Transverse colon (tissue), 4 donors: ENCODE results near the gene PPP1R9A. TPM values are rescaled to one million over a fixed set of nuclear protein-coding genes. Genes with fewer than 3 reads are reported as not detected.

Experiments used
- DNase-seq: peaks from one replicate; pipeline ENCODE4 v3.0.0-alpha.2; 2019
- H3K27ac ChIP-seq, 4 donors: fragments of 200-600 bp; sonication (generic); 2 replicates each; pipeline ENCODE4 v1.5.1; 2016 to 2018; ENCODE audit warnings: inconsistent platforms in 4 of 4
- H3K27me3 ChIP-seq: fragments of 200-600 bp; sonication (generic); 2 replicates; pipeline ENCODE4 v1.5.1; 2017; ENCODE audit warnings: inconsistent platforms
- H3K36me3 ChIP-seq, 4 donors: fragments of 200-600 bp; sonication (generic); 2 replicates each; pipeline ENCODE4 v1.5.1; 2017 to 2019; ENCODE audit warnings: inconsistent platforms in 4 of 4
- H3K4me1 ChIP-seq, 4 donors: fragments of 200-600 bp; sonication (generic); 2 replicates each; pipeline ENCODE4 v1.5.1; 2017 to 2020; ENCODE audit warnings: inconsistent platforms in 4 of 4
- H3K4me3 ChIP-seq, 4 donors: fragments of 200-600 bp; sonication (generic); 1 replicate in 1 of 4; 2 replicates in 3 of 4; pipeline versions ENCODE4 v1.5.1 to v1.6.1; 2017 to 2019; ENCODE audit warnings: inconsistent platforms in 4 of 4
- H3K9me3 ChIP-seq, 2 donors: fragments of 200-600 bp; sonication (generic); 2 replicates each; pipeline ENCODE4 v1.5.1; 2017 to 2019; ENCODE audit warnings: inconsistent platforms in 2 of 2
- EP300 ChIP-seq: sonication (generic); formaldehyde crosslinking; IDR thresholded peaks from one replicate; pipeline ENCODE4 v1.6.1; 2017; ENCODE audit warnings: antibody characterized with exemption, low read depth
- POLR2A ChIP-seq: fragments of 450-650 bp; IDR thresholded peaks from one replicate; pipeline ENCODE4 v1.6.1; 2016; ENCODE audit warnings: antibody characterized with exemption, mild to moderate bottlenecking, moderate library complexity
- POLR2AphosphoS5 ChIP-seq, 3 donors: sonication (generic); formaldehyde crosslinking; IDR thresholded peaks; one replicate each; pipeline ENCODE4 v1.6.1; 2016; ENCODE audit warnings: antibody characterized with exemption in 3 of 3
- WGBS, 2 donors: methylation state at CpG; one replicate each; pipeline ENCODE4 v1.1.5; 2018; ENCODE audit warnings: low coverage in 1 of 2; 5-methylcytosine and 5-hydroxymethylcytosine counted together
- in situ Hi-C, 4 donors: fragments of 200-750 bp; cut with MboI; loops; one replicate each; pipeline versions ENCODE4 v1.15.0 to v1.15.1; 2017; ENCODE audit warnings: low sequenced_read_pairs in 3 of 4, low pct_ligation_motif_present in 1 of 4, low pct_unique_long_range_greater_than_20kb in 1 of 4
- intact Hi-C: fragments of 100-400 bp; cut with DNase I; formaldehyde crosslinking; loops from one replicate; pipeline ENCODE4 v1.15.1; 2023; ENCODE audit warnings: low total_unique reads
- total RNA-seq, 4 donors: library from RNA; depleted of rRNA; stranded (reverse); fragments of >200 nt; gene quantifications; one replicate each; pipeline ENCODE4 v1.1.0, GENCODE V29; 2016
- TF ChIP-seq, protein P1 (sequence below), 5 experiments: fragments of 200-600 bp in 3 of 5; fragments of 450-650 bp in 2 of 5; sonication (generic) in 3 of 5; IDR thresholded peaks; 1 replicate in 2 of 5; 2 replicates in 3 of 5; pipeline ENCODE4 v1.5.1; 2016 to 2017; ENCODE audit warnings: antibody characterized with exemption in 5 of 5, inconsistent platforms in 3 of 5, mild to moderate bottlenecking in 2 of 5, moderate library complexity in 1 of 5

PPP1R9A gene
- total RNA-seq, 4 donors from 2014 or later: 13.1 to 30.0 (median 23.2) TPM

DNA sequence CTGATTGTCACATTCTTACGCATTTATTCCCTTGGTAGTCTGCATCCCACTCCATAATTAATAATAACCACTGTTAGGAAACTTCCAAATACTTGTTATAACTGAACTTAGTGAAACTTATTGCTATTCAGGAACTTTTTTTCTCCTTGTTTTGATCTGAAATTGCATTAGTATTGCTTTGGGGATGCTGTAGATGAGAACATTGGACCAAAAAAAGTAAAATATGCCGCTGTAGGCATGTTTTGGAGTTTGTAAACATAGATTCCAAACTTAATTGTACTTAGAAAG is 1.7 kb downstream of the PPP1R9A start:
- intact Hi-C loops (no loop called here), in situ Hi-C loops (no loop called here)
- Histone ChIP-seq H3K27me3 (peaks cover 3% of the 10 kb centered on the region), H3K4me3 (peak overlapping the region in 3 of 4 donors; percentile 61 to 64 (median 62)), H3K4me1 (peaks cover 0 to 13% (median 2%) of the 10 kb centered on the region in 4 donors), H3K27ac (peak overlapping the region in 2 of 4 donors; percentile 79 to 86), H3K36me3 (no peaks in the 10 kb centered on the region), H3K9me3 (no peaks in the 10 kb centered on the region)
- 26 to 55% methylated on average over 2 of the region's 2 CpGs for WGBS, 2 donors
- TF ChIP-seq, protein P1, sequence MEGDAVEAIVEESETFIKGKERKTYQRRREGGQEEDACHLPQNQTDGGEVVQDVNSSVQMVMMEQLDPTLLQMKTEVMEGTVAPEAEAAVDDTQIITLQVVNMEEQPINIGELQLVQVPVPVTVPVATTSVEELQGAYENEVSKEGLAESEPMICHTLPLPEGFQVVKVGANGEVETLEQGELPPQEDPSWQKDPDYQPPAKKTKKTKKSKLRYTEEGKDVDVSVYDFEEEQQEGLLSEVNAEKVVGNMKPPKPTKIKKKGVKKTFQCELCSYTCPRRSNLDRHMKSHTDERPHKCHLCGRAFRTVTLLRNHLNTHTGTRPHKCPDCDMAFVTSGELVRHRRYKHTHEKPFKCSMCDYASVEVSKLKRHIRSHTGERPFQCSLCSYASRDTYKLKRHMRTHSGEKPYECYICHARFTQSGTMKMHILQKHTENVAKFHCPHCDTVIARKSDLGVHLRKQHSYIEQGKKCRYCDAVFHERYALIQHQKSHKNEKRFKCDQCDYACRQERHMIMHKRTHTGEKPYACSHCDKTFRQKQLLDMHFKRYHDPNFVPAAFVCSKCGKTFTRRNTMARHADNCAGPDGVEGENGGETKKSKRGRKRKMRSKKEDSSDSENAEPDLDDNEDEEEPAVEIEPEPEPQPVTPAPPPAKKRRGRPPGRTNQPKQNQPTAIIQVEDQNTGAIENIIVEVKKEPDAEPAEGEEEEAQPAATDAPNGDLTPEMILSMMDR (IDR thresholded peaks at IDR 0.05): no peak
- TF ChIP-seq POLR2A: no peak
- no peak for TF ChIP-seq EP300
- no peak for TF ChIP-seq POLR2AphosphoS5 (IDR thresholded peaks at IDR 0.05)
- no peak for DNase-seq

DNA sequence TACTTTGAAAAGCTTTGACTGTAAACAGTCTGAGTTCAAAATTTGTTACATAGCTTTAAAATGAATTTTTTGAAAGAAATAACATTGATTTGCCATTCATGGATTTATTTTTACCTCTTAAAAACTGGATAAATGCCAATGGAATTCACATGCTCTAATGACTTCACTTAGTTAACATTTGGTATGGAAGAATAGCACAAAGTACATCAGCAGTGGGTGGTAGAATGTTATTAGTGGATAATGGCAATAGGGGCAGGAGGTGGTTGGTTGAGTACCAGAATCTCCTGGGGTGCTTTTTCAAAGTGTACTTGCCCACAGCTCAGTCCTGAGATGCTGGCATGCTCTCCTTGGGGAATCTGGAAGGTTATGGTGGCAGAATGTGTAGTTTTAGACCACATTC is 4.7 kb downstream of the PPP1R9A start:
- intact Hi-C loops: no loop called here
- TF ChIP-seq POLR2AphosphoS5 (IDR thresholded peaks at IDR 0.05): no peak
- no peak for TF ChIP-seq POLR2A
- TF ChIP-seq, protein P1 (IDR thresholded peaks at IDR 0.05): no peak
- TF ChIP-seq EP300: no peak
- Histone ChIP-seq H3K4me3 (no peak overlapping the region), H3K36me3 (no peaks in the 10 kb centered on the region), H3K4me1 (peaks cover 0 to 10% (median 2%) of the 10 kb centered on the region in 4 donors), H3K9me3 (no peaks in the 10 kb centered on the region), H3K27me3 (peaks cover 3% of the 10 kb centered on the region), H3K27ac (no peak overlapping the region)
- in situ Hi-C loops: no loop called here
- DNase-seq: no peak

DNA sequence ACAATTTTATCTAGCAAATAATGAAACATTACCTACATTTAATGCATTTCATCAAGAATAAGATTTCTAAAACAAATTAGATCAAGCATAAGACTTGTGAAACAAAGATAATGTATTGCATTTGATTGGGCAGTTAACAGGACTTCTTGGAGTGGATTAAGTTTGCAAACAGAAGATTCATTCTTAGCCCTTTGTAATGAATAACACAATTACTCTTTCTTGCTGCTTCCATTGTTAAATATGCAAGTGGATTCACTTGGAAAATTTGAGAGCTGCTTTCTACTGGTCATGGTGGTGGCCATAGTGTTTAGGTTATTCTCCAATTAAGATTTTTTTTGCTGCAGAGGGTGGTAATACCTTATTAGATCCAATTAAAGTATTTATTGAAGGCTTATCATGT is 6.0 kb downstream of the PPP1R9A start:
- TF ChIP-seq, protein P1 (IDR thresholded peaks at IDR 0.05): no peak
- TF ChIP-seq POLR2A (no peak), POLR2AphosphoS5 (IDR thresholded peaks at IDR 0.05) (no peak), EP300 (no peak)
- in situ Hi-C loops (no loop called here), intact Hi-C loops (no loop called here)
- Histone ChIP-seq H3K36me3 (no peaks in the 10 kb centered on the region), H3K27me3 (peaks cover 3% of the 10 kb centered on the region), H3K27ac (no peak overlapping the region), H3K4me3 (no peak overlapping the region), H3K9me3 (no peaks in the 10 kb centered on the region), H3K4me1 (peaks cover 0 to 6% (median 0%) of the 10 kb centered on the region in 4 donors)
- no peak for DNase-seq

DNA sequence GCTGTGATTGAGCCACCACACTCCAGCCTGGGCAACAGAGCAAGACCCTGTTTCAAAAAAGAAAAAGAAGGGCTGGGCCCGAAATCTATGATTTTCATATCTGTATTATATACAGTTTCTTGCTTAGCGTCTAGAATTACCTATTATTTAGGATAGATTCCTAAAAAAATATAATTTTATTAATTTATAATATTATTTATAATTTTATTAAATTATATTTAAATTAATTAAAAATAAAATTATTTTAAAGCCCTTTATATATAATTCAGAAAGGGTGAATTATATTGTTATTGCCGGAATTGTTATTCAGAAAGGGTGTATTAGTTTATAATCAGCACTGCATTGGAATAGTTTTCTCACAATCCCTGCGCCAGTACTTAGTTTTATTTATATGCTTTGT is 14.5 kb downstream of the PPP1R9A start:
- no peaks in the 10 kb centered on the region for H3K36me3 ChIP-seq
- intact Hi-C loops: no loop called here
- no peaks in the 10 kb centered on the region for H3K4me1 ChIP-seq
- TF ChIP-seq POLR2A: no peak
- TF ChIP-seq POLR2AphosphoS5 (IDR thresholded peaks at IDR 0.05): no peak
- TF ChIP-seq, protein P1 (IDR thresholded peaks at IDR 0.05): no peak
- no peak for TF ChIP-seq EP300
- H3K9me3 ChIP-seq: no peaks in the 10 kb centered on the region
- no peaks in the 10 kb centered on the region for H3K27me3 ChIP-seq
- no peak overlapping the region for H3K27ac ChIP-seq
- H3K4me3 ChIP-seq: no peak overlapping the region
- no peak for DNase-seq
- in situ Hi-C loops: no loop called here
- WGBS, 2 donors: 70 to 83% methylated on average over 4 of the region's 4 CpGs
